LNCaP clone FGC (cell line): ENCODE measurements around the gene MTURN.

ENCODE experiments used
- DNase-seq: peaks from one replicate; pipeline ENCODE4 v3.0.0-alpha.2; 2011; ENCODE audit warnings: low read depth
- H3K4me3 ChIP-seq: 2 replicates; pipeline ENCODE4 v1.5.1; 2011; ENCODE audit warnings: mild to moderate bottlenecking, low read depth, low read length, control low read depth
- CTCF ChIP-seq: IDR thresholded peaks from 2 replicates; pipeline ENCODE4 v1.5.1; 2012; ENCODE audit warnings: mild to moderate bottlenecking; ENCODE audit not compliant: control insufficient read depth, insufficient read depth; ENCODE audit errors: extremely low read depth

The MTURN gene

GRCh38 chr7:30134611-30135300 lies at the start of gene MTURN:
Gene MTURN, plus strand, starts transcription at chr7:30134986. Its CDS starts 151 bp downstream, at chr7:30135137.
- TF ChIP-seq CTCF: no peak
- DNase-seq: peak; percentile 38
- H3K4me3 ChIP-seq: peak within 1 kb of the TSS; percentile 62

GRCh38 chr7:30086529-30086928 lies 48.3 kb upstream of the MTURN start:
- DNase-seq: no peak
- H3K4me3 ChIP-seq: no peak overlapping the region
- no peak for TF ChIP-seq CTCF

GRCh38 chr7:30087371-30087770 lies 47.4 kb upstream of the MTURN start:
- TF ChIP-seq CTCF: no peak
- H3K4me3 ChIP-seq: no peak overlapping the region
- DNase-seq: no peak

GRCh38 chr7:30088362-30088761 lies 46.4 kb upstream of the MTURN start:
- no peak for TF ChIP-seq CTCF
- DNase-seq: no peak
- no peak overlapping the region for H3K4me3 ChIP-seq

GRCh38 chr7:30090111-30090510 lies 44.7 kb upstream of the MTURN start:
- H3K4me3 ChIP-seq: no peak overlapping the region
- no peak for DNase-seq
- no peak for TF ChIP-seq CTCF

GRCh38 chr7:30091491-30091912 lies 43.3 kb upstream of the MTURN start:
- no peak for DNase-seq
- no peak overlapping the region for H3K4me3 ChIP-seq
- TF ChIP-seq CTCF: no peak

GRCh38 chr7:30091987-30092386 lies 42.8 kb upstream of the MTURN start:
- H3K4me3 ChIP-seq: no peak overlapping the region
- no peak for DNase-seq

More at GRCh38 chr7:30091987-30092386, 42.8 kb upstream of the MTURN start:
- TF ChIP-seq CTCF: no peak
